Mesendoderm (in vitro differentiated cells): ENCODE data around the gene LPIN2.

Source experiments
- DNase-seq: peaks from one replicate; pipeline ENCODE4 v3.0.0; 2013
- H2AK5ac ChIP-seq: 2 replicates; pipeline ENCODE4 v1.6.1; 2013; ENCODE audit warnings: low read length, inconsistent platforms
- H2BK120ac ChIP-seq: 2 replicates; pipeline ENCODE4 v1.6.1; 2013; ENCODE audit warnings: low read depth, mild to moderate bottlenecking, low read length, moderate library complexity, mixed read lengths
- H2BK15ac ChIP-seq: replicated peaks from 2 replicates; pipeline ENCODE4 v1.6.1; 2013; ENCODE audit warnings: low read depth, mild to moderate bottlenecking, moderate library complexity
- H2BK5ac ChIP-seq: 2 replicates; pipeline ENCODE4 v1.6.1; 2013; ENCODE audit warnings: low read length, inconsistent platforms
- H3K18ac ChIP-seq: 2 replicates; pipeline ENCODE4 v1.6.1; 2013; ENCODE audit warnings: mild to moderate bottlenecking, low read length, mixed read lengths
- H3K23ac ChIP-seq: one replicate; pipeline ENCODE4 v1.6.1; 2013; ENCODE audit warnings: low read length
- H3K27ac ChIP-seq: 2 replicates; pipeline ENCODE4 v1.5.1; 2013; ENCODE audit warnings: low read depth, mild to moderate bottlenecking, inconsistent platforms, low read length, moderate library complexity
- H3K27me3 ChIP-seq: 2 replicates; pipeline ENCODE4 v1.6.1; 2013; ENCODE audit warnings: low read length, control low read depth, mild to moderate bottlenecking, inconsistent platforms; ENCODE audit not compliant: insufficient read depth, poor library complexity
- H3K36me3 ChIP-seq: 2 replicates; pipeline ENCODE4 v1.6.1; 2013; ENCODE audit warnings: low read length, inconsistent platforms; ENCODE audit not compliant: control insufficient read depth, insufficient read depth
- H3K4ac ChIP-seq: one replicate; pipeline ENCODE4 v1.6.1; 2013; ENCODE audit warnings: low read depth, mild to moderate bottlenecking, low read length, moderate library complexity
- H3K4me1 ChIP-seq: 2 replicates; pipeline ENCODE4 v1.6.1; 2013; ENCODE audit warnings: low read depth, low read length, inconsistent platforms; ENCODE audit not compliant: control insufficient read depth
- H3K4me2 ChIP-seq: 2 replicates; pipeline ENCODE4 v1.6.1; 2013; ENCODE audit warnings: low read length
- H3K4me3 ChIP-seq: 2 replicates; pipeline ENCODE4 v1.5.1; 2013; ENCODE audit warnings: mild to moderate bottlenecking, low read length
- H3K56ac ChIP-seq: one replicate; pipeline ENCODE4 v1.6.1; 2013; ENCODE audit warnings: low read length
- H3K79me1 ChIP-seq: 2 replicates; pipeline ENCODE4 v1.6.1; 2013; ENCODE audit warnings: low read length, inconsistent platforms
- H3K79me2 ChIP-seq: 2 replicates; pipeline ENCODE4 v1.6.1; 2013; ENCODE audit warnings: mild to moderate bottlenecking, low read length; ENCODE audit not compliant: control insufficient read depth, insufficient read depth
- H3K9ac ChIP-seq: 2 replicates; pipeline ENCODE4 v1.6.1; 2013; ENCODE audit warnings: low read length, inconsistent platforms
- H4K5ac ChIP-seq: one replicate; pipeline ENCODE4 v1.6.1; 2013; ENCODE audit warnings: low read length
- H4K8ac ChIP-seq: one replicate; pipeline ENCODE4 v1.6.1; 2013; ENCODE audit warnings: low read depth, mild to moderate bottlenecking, control low read depth, low read length, moderate library complexity
- WGBS: extraction: QIAGEN DNeasy Blood & Tissue Kit; methylation state at CpG from one replicate; pipeline ENCODE4 v1.1.7; 2013; ENCODE audit warnings: low lambda C conversion rate, missing lambda C conversion rate; ENCODE audit not compliant: insufficient coverage; ENCODE audit errors: extremely low coverage; 5-methylcytosine and 5-hydroxymethylcytosine counted together

LPIN2 gene

GRCh38 chr18:2969695-2970094 lies 43.2 kb downstream of the LPIN2 start:
- peaks cover 2% of the 10 kb centered on the region for H3K79me2 ChIP-seq
- no peak overlapping the region for H2BK15ac ChIP-seq
- H3K27me3 ChIP-seq = no peaks in the 10 kb centered on the region
- H4K5ac ChIP-seq = no peak overlapping the region
- no peak overlapping the region for H3K9ac ChIP-seq
- no CpG with 5 or more reads among the region's 3 CpGs for WGBS
- no peak overlapping the region for H2AK5ac ChIP-seq
- no peak overlapping the region for H2BK5ac ChIP-seq
- no peak overlapping the region for H3K23ac ChIP-seq
- no peaks in the 10 kb centered on the region for H3K4me1 ChIP-seq
- H2BK120ac ChIP-seq = no peak overlapping the region
- H3K56ac ChIP-seq = no peak overlapping the region
- no peaks in the 10 kb centered on the region for H3K36me3 ChIP-seq
- peaks cover 1% of the 10 kb centered on the region for H3K79me1 ChIP-seq
- no peak overlapping the region for H3K4me3 ChIP-seq
- no peak overlapping the region for H3K4ac ChIP-seq
- no peak overlapping the region for H4K8ac ChIP-seq
- DNase-seq = no peak
- H3K18ac ChIP-seq = no peak overlapping the region
- H3K27ac ChIP-seq = no peak overlapping the region
- H3K4me2 ChIP-seq = no peak overlapping the region

GRCh38 chr18:2968606-2969005 lies 44.3 kb downstream of the LPIN2 start:
- no peaks in the 10 kb centered on the region for H3K27me3 ChIP-seq
- WGBS = no CpG with 5 or more reads among the region's 1 CpG
- H3K9ac ChIP-seq = no peak overlapping the region
- H3K4me2 ChIP-seq = no peak overlapping the region
- no peak overlapping the region for H2BK15ac ChIP-seq
- H3K18ac ChIP-seq = no peak overlapping the region
- H3K4me3 ChIP-seq = no peak overlapping the region
- no peaks in the 10 kb centered on the region for H3K4me1 ChIP-seq
- no peak overlapping the region for H4K8ac ChIP-seq
- H3K36me3 ChIP-seq = no peaks in the 10 kb centered on the region
- no peak for DNase-seq
- H2BK120ac ChIP-seq = no peak overlapping the region
- H3K23ac ChIP-seq = no peak overlapping the region
- peaks cover 2% of the 10 kb centered on the region for H3K79me2 ChIP-seq
- no peak overlapping the region for H3K56ac ChIP-seq
- H3K27ac ChIP-seq = no peak overlapping the region
- H3K4ac ChIP-seq = no peak overlapping the region
- no peak overlapping the region for H2BK5ac ChIP-seq
- peaks cover 1% of the 10 kb centered on the region for H3K79me1 ChIP-seq
- H4K5ac ChIP-seq = no peak overlapping the region
- no peak overlapping the region for H2AK5ac ChIP-seq

GRCh38 chr18:2967820-2968219 lies 45.1 kb downstream of the LPIN2 start:
- H3K18ac ChIP-seq = peak overlapping the region; percentile 30
- no peaks in the 10 kb centered on the region for H3K4me1 ChIP-seq
- no peak overlapping the region for H2AK5ac ChIP-seq
- H2BK15ac ChIP-seq = no peak overlapping the region
- H3K23ac ChIP-seq = no peak overlapping the region
- no peaks in the 10 kb centered on the region for H3K36me3 ChIP-seq
- H3K9ac ChIP-seq = no peak overlapping the region
- H3K4me2 ChIP-seq = no peak overlapping the region
- H3K79me2 ChIP-seq = no peaks in the 10 kb centered on the region
- no peak overlapping the region for H3K4ac ChIP-seq
- H3K79me1 ChIP-seq = peaks cover 2% of the 10 kb centered on the region
- H4K8ac ChIP-seq = no peak overlapping the region
- H3K4me3 ChIP-seq = no peak overlapping the region
- H2BK5ac ChIP-seq = no peak overlapping the region
- H3K27ac ChIP-seq = no peak overlapping the region
- no peak overlapping the region for H4K5ac ChIP-seq
- no peak overlapping the region for H2BK120ac ChIP-seq
- WGBS = no CpG with 5 or more reads among the region's 8 CpGs
- H3K27me3 ChIP-seq = no peaks in the 10 kb centered on the region
- H3K56ac ChIP-seq = no peak overlapping the region
- no peak for DNase-seq

- H3K79me2 ChIP-seq = no peaks in the 10 kb centered on the region
- H2BK120ac ChIP-seq = no peak overlapping the region
- no peak overlapping the region for H3K4me3 ChIP-seq
- H2BK15ac ChIP-seq = no peak overlapping the region
- H3K23ac ChIP-seq = no peak overlapping the region
- no peak overlapping the region for H3K9ac ChIP-seq
- H4K5ac ChIP-seq = no peak overlapping the region
- H3K36me3 ChIP-seq = no peaks in the 10 kb centered on the region
- no peak for DNase-seq
- no peak overlapping the region for H3K18ac ChIP-seq
- H4K8ac ChIP-seq = no peak overlapping the region
- no peak overlapping the region for H3K4me2 ChIP-seq
- H3K4me1 ChIP-seq = no peaks in the 10 kb centered on the region
- H3K79me1 ChIP-seq = peaks cover 2% of the 10 kb centered on the region
- H3K4ac ChIP-seq = no peak overlapping the region
- no peak overlapping the region for H3K56ac ChIP-seq
- H3K27me3 ChIP-seq = no peaks in the 10 kb centered on the region
- no CpG with 5 or more reads among the region's 11 CpGs for WGBS
- H3K27ac ChIP-seq = no peak overlapping the region
- H2BK5ac ChIP-seq = no peak overlapping the region
- H2AK5ac ChIP-seq = no peak overlapping the region
These were observed 45.6 kb downstream of the LPIN2 start for GRCh38 chr18:2967357-2967756.

GRCh38 chr18:2966560-2966959 lies 46.4 kb downstream of the LPIN2 start:
- Histone ChIP-seq H3K27me3 (no peaks in the 10 kb centered on the region), H3K23ac (no peak overlapping the region), H2BK120ac (no peak overlapping the region), H3K79me1 (peaks cover 3% of the 10 kb centered on the region), H3K79me2 (no peaks in the 10 kb centered on the region), H4K5ac (no peak overlapping the region), H2AK5ac (no peak overlapping the region), H3K4me1 (no peaks in the 10 kb centered on the region), H3K4me2 (no peak overlapping the region), H3K4me3 (no peak overlapping the region), H3K27ac (no peak overlapping the region), H2BK5ac (no peak overlapping the region), H3K4ac (no peak overlapping the region), H2BK15ac (no peak overlapping the region), H3K9ac (no peak overlapping the region), H3K56ac (no peak overlapping the region), H3K18ac (no peak overlapping the region), H4K8ac (no peak overlapping the region), H3K36me3 (no peaks in the 10 kb centered on the region)
- no peak for DNase-seq
- no CpG with 5 or more reads among the region's 4 CpGs for WGBS

- H3K4ac ChIP-seq = no peak overlapping the region
- no peak overlapping the region for H3K27ac ChIP-seq
- no peak overlapping the region for H2BK5ac ChIP-seq
- no peaks in the 10 kb centered on the region for H3K79me2 ChIP-seq
- H3K4me1 ChIP-seq = no peaks in the 10 kb centered on the region
- H2AK5ac ChIP-seq = no peak overlapping the region
- H2BK15ac ChIP-seq = no peak overlapping the region
- H3K27me3 ChIP-seq = no peaks in the 10 kb centered on the region
- no peaks in the 10 kb centered on the region for H3K36me3 ChIP-seq
- WGBS = no CpG with 5 or more reads among the region's 4 CpGs
- no peak overlapping the region for H3K4me2 ChIP-seq
- no peak overlapping the region for H2BK120ac ChIP-seq
- H4K5ac ChIP-seq = no peak overlapping the region
- no peak overlapping the region for H3K9ac ChIP-seq
- H3K23ac ChIP-seq = no peak overlapping the region
- no peak overlapping the region for H3K56ac ChIP-seq
- no peak overlapping the region for H3K4me3 ChIP-seq
- peaks cover 3% of the 10 kb centered on the region for H3K79me1 ChIP-seq
- no peak for DNase-seq
- no peak overlapping the region for H3K18ac ChIP-seq
- H4K8ac ChIP-seq = no peak overlapping the region
These were observed 47.1 kb downstream of the LPIN2 start for GRCh38 chr18:2965797-2966196.
